GM20431 (cell line): Measurements from ENCODE around the gene GBA3.

Experiments
- in situ Hi-C: fragments of 300-500 bp; cut with MseI, MboI; formaldehyde crosslinking; loops from one replicate; pipeline ENCODE4 v1.15.0; 2020; ENCODE audit warnings: low sequenced_read_pairs; ENCODE audit not compliant: unreplicated experiment

Gene GBA3

GRCh38 chr4:22692736-22693135 lies at the start of gene GBA3:
Gene GBA3 (plus strand): TSS chr4:22692937.
- in situ Hi-C loops: loop anchor here (25.0 kb wide), 1 partner anchor 280 kb away; no protein-coding TSS in a partner anchor

- in situ Hi-C loops: no loop called here
These were observed 48.8 kb upstream of the GBA3 start for GRCh38 chr4:22643952-22644351.

GRCh38 chr4:22645481-22646182 lies 47.1 kb upstream of the GBA3 start:
- in situ Hi-C loops: no loop called here

GRCh38 chr4:22648996-22649395 lies 43.7 kb upstream of the GBA3 start:
- in situ Hi-C loops: no loop called here

GRCh38 chr4:22650771-22651170 lies 42.0 kb upstream of the GBA3 start:
- in situ Hi-C loops: no loop called here

- in situ Hi-C loops: no loop called here
These were observed 39.0 kb upstream of the GBA3 start for GRCh38 chr4:22653752-22654151.

GRCh38 chr4:22661443-22661842 lies 31.3 kb upstream of the GBA3 start:
- in situ Hi-C loops: no loop called here

- in situ Hi-C loops: no loop called here
These were observed 25.3 kb upstream of the GBA3 start for GRCh38 chr4:22667332-22667940.

GRCh38 chr4:22668301-22668700 lies 24.4 kb upstream of the GBA3 start:
- in situ Hi-C loops: no loop called here

GRCh38 chr4:22668702-22669101 lies 24.0 kb upstream of the GBA3 start:
- in situ Hi-C loops: no loop called here

GRCh38 chr4:22670956-22671355 lies 21.8 kb upstream of the GBA3 start:
- in situ Hi-C loops: no loop called here

- in situ Hi-C loops: no loop called here
These were observed 20.2 kb upstream of the GBA3 start for GRCh38 chr4:22672519-22672918.

- in situ Hi-C loops: no loop called here
These were observed 19.8 kb upstream of the GBA3 start for GRCh38 chr4:22672944-22673343.

GRCh38 chr4:22674700-22675099 lies 18.0 kb upstream of the GBA3 start:
- in situ Hi-C loops: loop anchor here (25.0 kb wide), 1 partner anchor 262 kb away; no protein-coding TSS in a partner anchor

- in situ Hi-C loops: loop anchor here (25.0 kb wide), 1 partner anchor 264 kb away; no protein-coding TSS in a partner anchor
These were observed 16.7 kb upstream of the GBA3 start for GRCh38 chr4:22676063-22676462.

GRCh38 chr4:22677780-22678179 lies 15.0 kb upstream of the GBA3 start:
- in situ Hi-C loops: loop anchor here (25.0 kb wide), 1 partner anchor 265 kb away; no protein-coding TSS in a partner anchor

GRCh38 chr4:22678940-22679854 lies 13.5 kb upstream of the GBA3 start:
- in situ Hi-C loops: loop anchor here (25.0 kb wide), 1 partner anchor 267 kb away; no protein-coding TSS in a partner anchor

- in situ Hi-C loops: loop anchor here (25.0 kb wide), 1 partner anchor 268 kb away; no protein-coding TSS in a partner anchor
These were observed 12.6 kb upstream of the GBA3 start for GRCh38 chr4:22680065-22680642.

- in situ Hi-C loops: loop anchor here (25.0 kb wide), 1 partner anchor 271 kb away; no protein-coding TSS in a partner anchor
These were observed 9.0 kb upstream of the GBA3 start for GRCh38 chr4:22683726-22684125.

GRCh38 chr4:22686141-22686540 lies 6.6 kb upstream of the GBA3 start:
- in situ Hi-C loops: loop anchor here (25.0 kb wide), 1 partner anchor 274 kb away; no protein-coding TSS in a partner anchor
